ENCODE data around the gene RNASE13. TPM values are rescaled to one million over a fixed set of nuclear protein-coding genes. Genes with fewer than 3 reads are reported as not detected.
A peak's percentile ranks its signal among the peaks of the same experiment; 100 is the strongest.
"Not testable (repeated sequence)": the region's sequence is repeated elsewhere in the genome, so short reads cannot be mapped to it uniquely, and the experiment has no call there.

The RNASE13 gene
- total and polyA plus RNA-seq, 2 experiments from 2014 or later, result not detected

DNA sequence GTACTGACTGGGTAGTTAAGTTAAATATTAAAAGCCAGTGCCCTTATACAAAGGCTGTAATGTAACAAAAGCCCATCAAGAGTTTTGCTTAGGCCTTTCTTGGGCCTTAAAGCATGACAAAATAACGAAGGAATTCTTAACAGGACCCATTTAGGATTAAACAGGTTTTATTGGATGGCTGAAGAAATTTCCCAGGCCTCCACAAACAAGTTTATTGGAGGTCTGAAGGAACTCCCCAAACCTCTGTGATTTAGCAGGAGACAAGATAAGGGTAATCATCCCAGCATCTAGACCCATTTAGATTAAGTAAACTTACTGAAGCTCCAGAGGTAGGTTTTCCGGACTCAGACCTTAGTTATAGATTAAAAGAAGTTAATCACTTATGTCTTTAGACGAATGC is 24.9 kb downstream of the RNASE13 start:
- not testable (repeated sequence) for H3K4me1 ChIP-seq (ENCODE audit: insufficient read depth); H3K79me2 ChIP-seq (replicated peaks; ENCODE audit: insufficient read depth); H3K36me3 ChIP-seq (ENCODE audit: insufficient read depth); H3K27ac Mint-ChIP-seq; H3K36me3 Mint-ChIP-seq (ENCODE audit: low read depth); DNase-seq (ENCODE audit: low spot score); H2AFZ ChIP-seq; H3K4me1 Mint-ChIP-seq; H3K9me2 ChIP-seq (ENCODE audit: insufficient read depth); H4K20me1 ChIP-seq (replicated peaks; ENCODE audit: insufficient read depth); H3K4me3 Mint-ChIP-seq; H3K4me3 ChIP-seq; H3F3A ChIP-seq (replicated peaks; ENCODE audit: low read depth); ATAC-seq; H3K27me3 ChIP-seq (ENCODE audit: insufficient read depth); H3K9me3 Mint-ChIP-seq; H3K27me3 Mint-ChIP-seq (ENCODE audit: insufficient read depth, low read depth, poor library complexity); H3K4me2 ChIP-seq
- H3K27ac ChIP-seq (ENCODE audit: low read depth), result 0 out of 2 replicates have a peak overlapping the region, but pooled peaks have one; percentile 15

GRCh38 chr14:21003788-21004346 is 30.7 kb downstream of the RNASE13 start:
- peaks cover 11% of the 10 kb centered on the region for H3K4me1 Mint-ChIP-seq
- H3K4me3 ChIP-seq, result no peak overlapping the region
- H3K36me3 Mint-ChIP-seq (ENCODE audit: low read depth), result no peaks in the 10 kb centered on the region
- H3K9me3 Mint-ChIP-seq, result no peaks in the 10 kb centered on the region
- no peak overlapping the region for H3K4me3 Mint-ChIP-seq
- 0 out of 2 replicates have a peak, but pooled peaks cover under 1% of the 10 kb centered on the region for H3K4me1 ChIP-seq (ENCODE audit: insufficient read depth)
- no peaks in the 10 kb centered on the region for H3K36me3 ChIP-seq (ENCODE audit: insufficient read depth)
- H3F3A ChIP-seq (replicated peaks; ENCODE audit: low read depth), result no peaks in the 10 kb centered on the region
- H3K27me3 Mint-ChIP-seq (ENCODE audit: insufficient read depth, low read depth, poor library complexity), result peaks cover 2% of the 10 kb centered on the region
- TF ChIP-seq EZH2phosphoT487 (IDR thresholded peaks at IDR 0.05; ENCODE audit: unreplicated experiment), result no peak
- no peaks in the 10 kb centered on the region for H4K20me1 ChIP-seq (replicated peaks; ENCODE audit: insufficient read depth)
- H3K79me2 ChIP-seq (replicated peaks; ENCODE audit: insufficient read depth), result no peaks in the 10 kb centered on the region
- no peak for ATAC-seq
- no peak overlapping the region for H3K27ac ChIP-seq (ENCODE audit: low read depth)
- H3K27me3 ChIP-seq (ENCODE audit: insufficient read depth), result no peaks in the 10 kb centered on the region
- 0 out of 2 replicates have a peak overlapping the region, but pooled peaks have one; percentile 69 for H2AFZ ChIP-seq
- no peak for DNase-seq (ENCODE audit: low spot score)
- H3K27ac Mint-ChIP-seq, result no peak overlapping the region
- H3K4me2 ChIP-seq, result no peak overlapping the region
- no peaks in the 10 kb centered on the region for H3K9me2 ChIP-seq (ENCODE audit: insufficient read depth)

DNA sequence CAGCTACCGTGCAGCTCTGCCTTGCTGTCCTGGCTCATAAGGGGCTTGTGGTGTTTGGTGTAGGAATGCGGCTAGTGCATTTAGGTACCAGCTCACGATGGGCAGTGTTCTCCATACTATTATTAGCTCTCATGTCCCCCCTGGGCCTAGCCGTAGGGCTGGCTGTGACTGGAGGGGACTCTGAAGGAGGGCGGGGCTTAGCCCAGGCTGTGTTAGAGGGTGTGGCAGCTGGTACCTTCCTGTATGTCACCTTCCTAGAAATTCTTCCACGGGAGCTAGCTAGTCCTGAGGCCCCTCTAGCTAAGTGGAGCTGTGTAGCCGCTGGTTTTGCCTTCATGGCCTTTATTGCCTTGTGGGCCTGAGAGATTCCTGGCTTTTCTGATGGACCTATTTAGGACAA is 33.4 kb downstream of the RNASE13 start:
- H3K4me3 Mint-ChIP-seq, result no peak overlapping the region
- H3K4me1 Mint-ChIP-seq, result peaks cover 23% of the 10 kb centered on the region
- H2AFZ ChIP-seq, result 0 out of 2 replicates have a peak overlapping the region, but pooled peaks have one; percentile 63
- no peak overlapping the region for H3K4me2 ChIP-seq
- H3K27ac ChIP-seq (ENCODE audit: low read depth), result no peak overlapping the region
- H3K36me3 ChIP-seq (ENCODE audit: insufficient read depth), result peaks cover 4% of the 10 kb centered on the region
- no peak overlapping the region for H3K4me3 ChIP-seq
- 0 out of 2 replicates have a peak, but pooled peaks cover 4% of the 10 kb centered on the region for H3F3A ChIP-seq (replicated peaks; ENCODE audit: low read depth)
- H3K4me1 ChIP-seq (ENCODE audit: insufficient read depth), result peaks cover 6% of the 10 kb centered on the region
- DNase-seq (ENCODE audit: low spot score) (peak; percentile 43), ATAC-seq (peak; percentile 62)
- H3K79me2 ChIP-seq (replicated peaks; ENCODE audit: insufficient read depth), result no peaks in the 10 kb centered on the region
- H3K27ac Mint-ChIP-seq, result no peak overlapping the region
- H3K9me2 ChIP-seq (ENCODE audit: insufficient read depth), result no peaks in the 10 kb centered on the region
- peaks cover 4% of the 10 kb centered on the region for H3K36me3 Mint-ChIP-seq (ENCODE audit: low read depth)
- no peaks in the 10 kb centered on the region for H4K20me1 ChIP-seq (replicated peaks; ENCODE audit: insufficient read depth)
- H3K9me3 Mint-ChIP-seq, result no peaks in the 10 kb centered on the region
- H3K27me3 ChIP-seq (ENCODE audit: insufficient read depth), result no peaks in the 10 kb centered on the region
- H3K27me3 Mint-ChIP-seq (ENCODE audit: insufficient read depth, low read depth, poor library complexity), result peaks cover 2% of the 10 kb centered on the region
- TF ChIP-seq, protein P1, sequence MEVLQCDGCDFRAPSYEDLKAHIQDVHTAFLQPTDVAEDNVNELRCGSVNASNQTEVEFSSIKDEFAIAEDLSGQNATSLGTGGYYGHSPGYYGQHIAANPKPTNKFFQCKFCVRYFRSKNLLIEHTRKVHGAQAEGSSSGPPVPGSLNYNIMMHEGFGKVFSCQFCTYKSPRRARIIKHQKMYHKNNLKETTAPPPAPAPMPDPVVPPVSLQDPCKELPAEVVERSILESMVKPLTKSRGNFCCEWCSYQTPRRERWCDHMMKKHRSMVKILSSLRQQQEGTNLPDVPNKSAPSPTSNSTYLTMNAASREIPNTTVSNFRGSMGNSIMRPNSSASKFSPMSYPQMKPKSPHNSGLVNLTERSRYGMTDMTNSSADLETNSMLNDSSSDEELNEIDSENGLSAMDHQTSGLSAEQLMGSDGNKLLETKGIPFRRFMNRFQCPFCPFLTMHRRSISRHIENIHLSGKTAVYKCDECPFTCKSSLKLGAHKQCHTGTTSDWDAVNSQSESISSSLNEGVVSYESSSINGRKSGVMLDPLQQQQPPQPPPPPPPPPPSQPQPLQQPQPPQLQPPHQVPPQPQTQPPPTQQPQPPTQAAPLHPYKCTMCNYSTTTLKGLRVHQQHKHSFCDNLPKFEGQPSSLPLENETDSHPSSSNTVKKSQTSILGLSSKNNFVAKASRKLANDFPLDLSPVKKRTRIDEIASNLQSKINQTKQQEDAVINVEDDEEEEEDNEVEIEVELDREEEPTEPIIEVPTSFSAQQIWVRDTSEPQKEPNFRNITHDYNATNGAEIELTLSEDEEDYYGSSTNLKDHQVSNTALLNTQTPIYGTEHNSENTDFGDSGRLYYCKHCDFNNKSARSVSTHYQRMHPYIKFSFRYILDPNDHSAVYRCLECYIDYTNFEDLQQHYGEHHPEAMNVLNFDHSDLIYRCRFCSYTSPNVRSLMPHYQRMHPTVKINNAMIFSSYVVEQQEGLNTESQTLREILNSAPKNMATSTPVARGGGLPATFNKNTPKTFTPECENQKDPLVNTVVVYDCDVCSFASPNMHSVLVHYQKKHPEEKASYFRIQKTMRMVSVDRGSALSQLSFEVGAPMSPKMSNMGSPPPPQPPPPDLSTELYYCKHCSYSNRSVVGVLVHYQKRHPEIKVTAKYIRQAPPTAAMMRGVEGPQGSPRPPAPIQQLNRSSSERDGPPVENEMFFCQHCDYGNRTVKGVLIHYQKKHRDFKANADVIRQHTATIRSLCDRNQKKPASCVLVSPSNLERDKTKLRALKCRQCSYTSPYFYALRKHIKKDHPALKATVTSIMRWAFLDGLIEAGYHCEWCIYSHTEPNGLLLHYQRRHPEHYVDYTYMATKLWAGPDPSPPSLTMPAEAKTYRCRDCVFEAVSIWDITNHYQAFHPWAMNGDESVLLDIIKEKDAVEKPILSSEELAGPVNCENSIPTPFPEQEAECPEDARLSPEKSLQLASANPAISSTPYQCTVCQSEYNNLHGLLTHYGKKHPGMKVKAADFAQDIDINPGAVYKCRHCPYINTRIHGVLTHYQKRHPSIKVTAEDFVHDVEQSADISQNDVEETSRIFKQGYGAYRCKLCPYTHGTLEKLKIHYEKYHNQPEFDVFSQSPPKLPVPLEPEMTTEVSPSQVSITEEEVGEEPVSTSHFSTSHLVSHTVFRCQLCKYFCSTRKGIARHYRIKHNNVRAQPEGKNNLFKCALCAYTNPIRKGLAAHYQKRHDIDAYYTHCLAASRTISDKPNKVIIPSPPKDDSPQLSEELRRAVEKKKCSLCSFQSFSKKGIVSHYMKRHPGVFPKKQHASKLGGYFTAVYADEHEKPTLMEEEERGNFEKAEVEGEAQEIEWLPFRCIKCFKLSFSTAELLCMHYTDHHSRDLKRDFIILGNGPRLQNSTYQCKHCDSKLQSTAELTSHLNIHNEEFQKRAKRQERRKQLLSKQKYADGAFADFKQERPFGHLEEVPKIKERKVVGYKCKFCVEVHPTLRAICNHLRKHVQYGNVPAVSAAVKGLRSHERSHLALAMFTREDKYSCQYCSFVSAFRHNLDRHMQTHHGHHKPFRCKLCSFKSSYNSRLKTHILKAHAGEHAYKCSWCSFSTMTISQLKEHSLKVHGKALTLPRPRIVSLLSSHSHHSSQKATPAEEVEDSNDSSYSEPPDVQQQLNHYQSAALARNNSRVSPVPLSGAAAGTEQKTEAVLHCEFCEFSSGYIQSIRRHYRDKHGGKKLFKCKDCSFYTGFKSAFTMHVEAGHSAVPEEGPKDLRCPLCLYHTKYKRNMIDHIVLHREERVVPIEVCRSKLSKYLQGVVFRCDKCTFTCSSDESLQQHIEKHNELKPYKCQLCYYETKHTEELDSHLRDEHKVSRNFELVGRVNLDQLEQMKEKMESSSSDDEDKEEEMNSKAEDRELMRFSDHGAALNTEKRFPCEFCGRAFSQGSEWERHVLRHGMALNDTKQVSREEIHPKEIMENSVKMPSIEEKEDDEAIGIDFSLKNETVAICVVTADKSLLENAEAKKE (CRISPR knock-in tag; IDR thresholded peaks at IDR 0.05), result no peak
- TF ChIP-seq ZNF114 (CRISPR knock-in tag; IDR thresholded peaks at IDR 0.05) (no peak), POLR2AphosphoS5 (IDR thresholded peaks at IDR 0.05; ENCODE audit: low read depth) (no peak)
- TF ChIP-seq, protein P2, sequence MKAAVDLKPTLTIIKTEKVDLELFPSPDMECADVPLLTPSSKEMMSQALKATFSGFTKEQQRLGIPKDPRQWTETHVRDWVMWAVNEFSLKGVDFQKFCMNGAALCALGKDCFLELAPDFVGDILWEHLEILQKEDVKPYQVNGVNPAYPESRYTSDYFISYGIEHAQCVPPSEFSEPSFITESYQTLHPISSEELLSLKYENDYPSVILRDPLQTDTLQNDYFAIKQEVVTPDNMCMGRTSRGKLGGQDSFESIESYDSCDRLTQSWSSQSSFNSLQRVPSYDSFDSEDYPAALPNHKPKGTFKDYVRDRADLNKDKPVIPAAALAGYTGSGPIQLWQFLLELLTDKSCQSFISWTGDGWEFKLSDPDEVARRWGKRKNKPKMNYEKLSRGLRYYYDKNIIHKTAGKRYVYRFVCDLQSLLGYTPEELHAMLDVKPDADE (IDR thresholded peaks at IDR 0.05), result no peak
